Astrocyte (in vitro differentiated cells and primary cell): ENCODE results near the gene AMZ1.

Source experiments
- CTCF ChIP-seq: IDR thresholded peaks from 2 replicates; pipeline ENCODE4 v1.5.1; 2011; ENCODE audit warnings: low read depth, mild to moderate bottlenecking, inconsistent platforms, low read length, moderate library complexity; ENCODE audit not compliant: insufficient read depth
- EZH2 ChIP-seq: IDR thresholded peaks from 2 replicates; pipeline ENCODE4 v1.6.1; 2012; ENCODE audit warnings: mild to moderate bottlenecking, low read length, inconsistent platforms; ENCODE audit not compliant: insufficient read depth

- TF ChIP-seq CTCF: no peak
- no peak for TF ChIP-seq EZH2
Observed at GRCh38 chr7:2729893-2730716, 42.1 kb downstream of the AMZ1 start.
